Measurements from ENCODE around the gene NLGN4X.

The NLGN4X gene

GRCh38 chrX:6149060-6149872, 79.4 kb downstream of the NLGN4X start:
- DNase-seq, result no peak

- DNase-seq, result no peak
Observed at GRCh38 chrX:6134255-6134654, 94.4 kb downstream of the NLGN4X start.

GRCh38 chrX:6132970-6133369, 95.7 kb downstream of the NLGN4X start:
- no peak for DNase-seq

- DNase-seq, result no peak
Observed at GRCh38 chrX:6131287-6131686, 97.4 kb downstream of the NLGN4X start.

GRCh38 chrX:6129195-6129594, 99.5 kb downstream of the NLGN4X start:
- DNase-seq, result no peak

GRCh38 chrX:6120329-6120728, 108.3 kb downstream of the NLGN4X start:
- no peak for DNase-seq

- peak; percentile 13 for DNase-seq
Observed at GRCh38 chrX:6095469-6095868, 133.2 kb downstream of the NLGN4X start.

- DNase-seq, result no peak
Observed at GRCh38 chrX:6074532-6074931, 154.1 kb downstream of the NLGN4X start.

GRCh38 chrX:6071731-6072130, 156.9 kb downstream of the NLGN4X start:
- no peak for DNase-seq

- no peak for DNase-seq
Observed at GRCh38 chrX:6067600-6067999, 161.1 kb downstream of the NLGN4X start.

GRCh38 chrX:6053141-6053540, 175.5 kb downstream of the NLGN4X start:
- no peak for DNase-seq

GRCh38 chrX:6052111-6052745, 176.4 kb downstream of the NLGN4X start:
- no peak for DNase-seq

- DNase-seq, result no peak
Observed at GRCh38 chrX:6049132-6049531, 179.5 kb downstream of the NLGN4X start.

- no peak for DNase-seq
Observed at GRCh38 chrX:6041630-6042029, 187.0 kb downstream of the NLGN4X start.

- DNase-seq, result peak; percentile 6
Observed at GRCh38 chrX:6029014-6029413, 199.7 kb downstream of the NLGN4X start.

GRCh38 chrX:6026980-6027379, 201.7 kb downstream of the NLGN4X start:
- no peak for DNase-seq

GRCh38 chrX:6026429-6026828, 202.2 kb downstream of the NLGN4X start:
- DNase-seq, result no peak

- no peak for DNase-seq
Observed at GRCh38 chrX:6024204-6024603, 204.5 kb downstream of the NLGN4X start.

GRCh38 chrX:6021316-6022091, 207.2 kb downstream of the NLGN4X start:
- DNase-seq, result peak; percentile 31

- DNase-seq, result no peak
Observed at GRCh38 chrX:6019076-6019475, 209.6 kb downstream of the NLGN4X start.

GRCh38 chrX:6015423-6015822, 213.2 kb downstream of the NLGN4X start:
- no peak for DNase-seq

- no peak for DNase-seq
Observed at GRCh38 chrX:6012357-6012756, 216.3 kb downstream of the NLGN4X start.

- DNase-seq, result no peak
Observed at GRCh38 chrX:6005856-6006255, 222.8 kb downstream of the NLGN4X start.

- DNase-seq, result no peak
Observed at GRCh38 chrX:6004529-6004928, 224.1 kb downstream of the NLGN4X start.
